NCI-H2107 (cell line): ENCODE data around the gene MAPK11.

Experiments used
- DNase-seq: peaks from one replicate; lab custom pipeline; 2025; lab: John Stamatoyannopoulos, UW

MAPK11 gene

DNA sequence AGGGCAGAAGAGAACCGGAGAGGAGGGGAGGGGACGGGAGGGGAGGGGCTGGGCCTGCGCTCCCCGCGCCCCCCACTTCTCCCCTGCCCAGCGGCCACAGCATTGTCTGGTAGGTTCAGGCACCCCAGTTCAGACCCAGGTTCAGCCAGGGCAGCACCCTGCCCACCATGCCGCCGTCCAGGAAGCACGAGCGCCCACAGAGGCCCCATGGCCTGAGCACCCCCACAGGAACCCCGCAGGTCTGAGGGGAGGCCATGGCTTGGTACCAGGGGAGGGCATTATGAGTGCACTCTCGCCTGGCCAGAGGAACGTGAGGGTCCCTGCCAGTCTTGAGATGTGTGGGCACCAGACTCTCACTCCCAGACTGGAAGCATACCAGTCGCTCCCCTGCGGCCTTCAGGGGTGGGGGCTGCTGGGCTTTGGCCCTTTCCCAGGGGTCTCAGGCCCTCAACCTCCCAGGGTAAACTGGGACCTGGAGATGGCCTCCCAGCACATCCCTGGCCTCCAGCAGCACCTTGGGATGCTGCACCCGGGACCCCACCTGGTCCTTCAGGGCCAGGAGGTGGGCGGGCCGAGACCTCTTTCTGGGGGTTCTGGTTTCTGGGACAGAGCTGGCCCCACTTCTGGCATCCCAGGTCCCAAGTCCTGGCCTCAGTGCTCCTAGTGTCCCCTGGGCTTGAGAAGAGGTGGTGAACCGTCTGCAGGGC lies 37.9 kb upstream of the MAPK11 start:
- no peak for DNase-seq

DNA sequence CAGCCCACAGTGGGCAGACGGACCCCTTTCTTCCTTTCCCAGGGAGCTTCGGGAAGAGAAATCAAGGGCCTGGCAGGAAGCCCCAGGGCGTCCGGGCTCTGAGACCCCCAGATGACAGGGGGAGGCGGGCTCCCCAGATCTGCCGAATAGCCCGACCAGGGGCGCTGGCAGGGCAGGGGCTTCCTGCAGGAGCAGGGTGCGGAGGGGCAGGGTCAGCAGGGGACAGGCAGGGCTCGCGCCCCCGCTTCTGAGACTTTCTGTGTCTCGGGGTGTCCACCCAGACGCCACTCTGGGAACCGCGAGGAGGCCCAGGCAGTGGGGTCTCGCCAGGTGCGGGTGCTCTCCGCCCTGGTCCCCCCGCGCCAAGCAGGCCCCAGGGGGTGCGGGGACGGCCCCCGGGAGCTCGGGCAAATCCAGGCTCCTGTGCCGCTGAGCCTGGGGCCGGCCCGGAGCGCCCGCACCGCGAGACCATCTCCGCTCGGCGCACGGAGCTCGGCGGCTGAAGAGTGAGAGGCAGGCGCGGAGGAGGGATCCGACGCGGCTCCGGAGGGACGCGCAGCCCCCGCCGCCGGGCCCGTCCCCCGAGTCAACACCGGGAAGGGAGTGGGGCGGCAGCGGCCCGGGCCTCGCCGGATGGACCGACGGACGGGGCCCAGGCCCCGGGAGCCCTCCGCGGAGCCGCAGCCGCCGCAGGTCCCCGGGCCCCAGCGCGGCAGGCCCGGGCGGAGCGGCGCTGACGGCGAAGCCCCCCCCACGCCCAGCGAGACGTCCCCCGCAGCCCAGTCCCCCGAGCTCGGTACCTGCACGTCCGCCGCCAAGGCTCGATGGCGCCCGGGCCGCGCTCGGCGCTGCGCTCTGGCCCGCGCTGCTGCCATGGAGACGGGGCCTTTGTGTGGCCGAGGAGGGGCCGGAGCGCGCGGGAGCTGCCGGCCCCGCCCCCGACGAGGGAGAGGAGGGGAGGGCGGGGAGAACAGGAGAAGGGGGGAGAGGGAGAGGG lies 36.9 kb upstream of the MAPK11 start, which contains the start of gene PLXNB2:
Gene PLXNB2 (minus strand): TSS at position 894 of the 997 bp plus-strand sequence. CDS start 17,062 bp downstream, outside the sequence.
- DNase-seq: peak; percentile 18

DNA sequence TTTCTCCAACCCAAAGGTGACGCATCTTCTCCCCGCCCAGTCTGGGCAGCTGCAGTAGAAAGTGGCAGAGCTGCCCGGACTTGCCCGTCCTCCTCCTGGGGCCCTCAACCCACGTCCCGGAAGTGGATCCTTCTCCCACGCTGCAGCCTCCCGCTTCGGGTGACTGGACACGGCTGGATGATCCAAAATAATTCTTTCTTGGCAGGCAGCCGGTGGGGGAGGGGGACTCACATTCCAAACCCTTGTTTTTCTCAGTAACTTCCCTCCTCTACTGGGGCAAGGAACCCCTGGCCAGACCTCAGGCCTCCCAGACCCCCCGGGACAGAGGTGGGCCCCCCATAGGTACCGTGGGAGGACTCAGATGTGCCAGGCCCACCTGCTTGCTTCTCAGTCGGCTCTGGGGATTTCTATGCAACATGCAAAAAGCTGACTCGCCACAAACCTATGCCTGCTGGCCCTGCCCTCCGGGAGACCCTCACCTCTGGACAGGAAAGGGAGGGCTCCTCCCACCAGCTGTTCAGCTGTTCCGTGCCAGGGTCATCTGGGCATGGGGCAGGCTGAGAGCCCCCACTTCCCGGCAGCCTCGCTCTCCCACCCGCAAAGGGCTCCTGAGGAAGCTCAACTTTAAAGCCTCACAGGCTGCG lies 35.9 kb upstream of the MAPK11 start:
- DNase-seq: peak; percentile 50

DNA sequence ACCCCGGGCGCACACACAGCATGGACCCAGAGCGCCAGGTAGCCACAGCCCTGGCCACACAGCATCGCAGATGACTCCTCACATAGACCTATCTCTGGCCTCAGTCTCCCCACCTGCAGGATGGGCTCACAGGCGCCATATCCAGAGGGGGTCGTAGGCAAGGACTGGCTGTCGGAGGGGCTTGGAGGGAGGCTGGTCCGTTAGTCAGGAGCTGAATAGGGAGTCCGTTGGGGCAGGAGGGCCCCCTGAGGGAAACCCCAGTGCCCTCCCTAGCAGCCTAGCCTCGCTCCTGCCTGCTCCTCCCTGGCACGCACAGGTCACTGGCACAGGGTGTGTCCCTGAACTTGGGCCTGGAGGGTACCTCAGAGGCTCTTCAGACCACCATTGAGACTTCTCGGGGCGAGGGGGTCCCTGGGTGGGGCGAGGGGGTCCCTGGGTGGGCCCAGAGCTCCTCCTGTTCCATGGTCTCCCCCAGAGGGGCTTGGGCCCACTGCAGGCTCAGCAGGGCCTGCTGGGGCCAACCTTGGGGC lies 35.3 kb upstream of the MAPK11 start:
- no peak for DNase-seq

GRCh38 chr22:50304528-50305392 lies 34.6 kb upstream of the MAPK11 start:
- no peak for DNase-seq

DNA sequence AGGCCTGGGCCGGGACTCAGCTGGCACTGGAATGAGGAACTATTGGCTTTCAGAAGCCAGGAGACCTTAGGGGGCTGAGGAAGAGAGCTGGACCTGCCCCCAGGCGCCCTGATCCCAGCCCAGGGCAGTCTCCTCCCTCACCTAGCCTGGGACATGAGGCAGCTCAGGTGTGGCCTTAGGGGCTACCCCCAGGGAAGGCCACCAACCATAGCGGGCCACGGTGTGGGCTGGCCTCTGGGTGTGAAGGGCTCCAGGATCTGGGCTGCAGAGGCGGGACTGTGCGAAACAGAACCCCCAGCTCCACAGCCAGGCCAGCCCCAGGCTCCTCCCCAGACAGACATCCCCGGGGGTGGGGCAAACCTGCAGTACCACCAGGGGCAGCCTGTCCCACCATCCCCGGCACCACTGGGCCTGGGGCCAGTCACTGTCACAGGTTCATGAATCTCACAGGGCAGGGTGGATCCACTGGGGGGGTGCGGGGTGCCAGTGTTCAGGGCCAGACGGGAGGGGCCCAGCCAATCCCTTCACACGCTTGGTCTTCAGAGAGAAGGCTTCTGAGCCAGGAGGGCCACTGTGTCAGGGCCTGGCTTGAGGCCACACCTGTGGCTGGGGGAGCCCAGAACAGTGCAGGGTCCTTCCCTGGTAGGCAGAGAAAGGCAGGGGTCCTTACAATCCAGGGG lies 33.8 kb upstream of the MAPK11 start:
- DNase-seq: no peak

DNA sequence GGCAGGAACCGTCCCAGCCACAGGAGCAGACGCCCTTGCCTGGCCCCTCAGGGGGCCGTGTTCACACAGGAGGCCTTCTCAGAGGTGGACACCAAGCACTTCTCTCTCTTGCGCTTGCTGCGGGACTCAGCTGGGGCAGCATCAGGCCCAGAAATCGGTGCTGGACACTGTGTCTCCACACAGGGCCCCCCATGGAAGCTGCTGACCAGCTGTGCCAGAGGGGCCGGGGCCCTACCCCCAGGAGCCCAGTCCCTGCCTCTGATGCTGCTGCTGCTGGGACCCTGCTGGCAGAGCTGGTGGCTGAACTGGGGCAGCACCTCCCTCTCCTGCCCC lies 33.3 kb upstream of the MAPK11 start:
- no peak for DNase-seq

DNA sequence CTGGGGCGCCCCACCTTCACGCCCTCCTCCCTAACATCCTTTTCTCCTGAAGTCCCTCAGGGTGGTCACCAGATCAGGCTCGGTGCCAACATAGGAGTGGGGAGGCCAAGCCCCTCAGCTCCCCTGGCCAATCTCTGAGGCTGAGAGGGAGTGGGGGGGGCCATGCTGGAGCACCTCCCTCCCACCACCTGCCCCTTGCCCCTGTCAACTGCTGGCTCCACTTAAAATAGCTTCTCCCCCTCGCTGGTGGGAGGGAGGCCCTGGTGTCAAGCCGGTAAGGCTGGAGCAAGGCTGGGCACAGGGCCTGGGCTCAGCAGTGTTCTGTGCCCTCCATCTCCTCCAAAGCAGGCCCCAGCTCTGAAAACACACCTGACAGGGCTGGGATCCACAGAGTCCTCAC lies 32.4 kb upstream of the MAPK11 start:
- no peak for DNase-seq

GRCh38 chr22:50302041-50302541 lies 31.9 kb upstream of the MAPK11 start:
- DNase-seq: no peak

DNA sequence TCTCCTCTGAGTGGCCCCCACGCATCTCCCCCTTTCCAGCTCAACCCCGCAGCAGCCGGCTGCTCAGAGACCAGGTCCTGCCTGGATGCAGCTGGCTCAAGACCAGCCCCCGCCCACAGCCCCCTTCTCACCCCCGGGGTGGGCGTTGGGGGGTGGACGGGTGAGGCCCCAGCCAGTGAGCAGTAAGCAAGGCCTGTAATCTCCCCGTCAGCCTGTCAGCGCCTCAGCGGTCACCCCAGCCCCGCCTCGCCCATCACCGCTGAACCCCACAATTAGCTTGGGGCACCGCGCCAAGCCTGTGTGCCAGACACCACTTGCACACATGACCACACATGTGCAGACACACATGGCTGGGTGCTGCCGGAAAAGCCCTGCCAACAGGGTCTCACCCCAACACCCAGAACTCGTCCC lies 31.4 kb upstream of the MAPK11 start:
- no peak for DNase-seq

GRCh38 chr22:50300620-50301257 lies 30.6 kb upstream of the MAPK11 start:
- no peak for DNase-seq

GRCh38 chr22:50299785-50300619 lies 29.8 kb upstream of the MAPK11 start:
- DNase-seq: no peak

DNA sequence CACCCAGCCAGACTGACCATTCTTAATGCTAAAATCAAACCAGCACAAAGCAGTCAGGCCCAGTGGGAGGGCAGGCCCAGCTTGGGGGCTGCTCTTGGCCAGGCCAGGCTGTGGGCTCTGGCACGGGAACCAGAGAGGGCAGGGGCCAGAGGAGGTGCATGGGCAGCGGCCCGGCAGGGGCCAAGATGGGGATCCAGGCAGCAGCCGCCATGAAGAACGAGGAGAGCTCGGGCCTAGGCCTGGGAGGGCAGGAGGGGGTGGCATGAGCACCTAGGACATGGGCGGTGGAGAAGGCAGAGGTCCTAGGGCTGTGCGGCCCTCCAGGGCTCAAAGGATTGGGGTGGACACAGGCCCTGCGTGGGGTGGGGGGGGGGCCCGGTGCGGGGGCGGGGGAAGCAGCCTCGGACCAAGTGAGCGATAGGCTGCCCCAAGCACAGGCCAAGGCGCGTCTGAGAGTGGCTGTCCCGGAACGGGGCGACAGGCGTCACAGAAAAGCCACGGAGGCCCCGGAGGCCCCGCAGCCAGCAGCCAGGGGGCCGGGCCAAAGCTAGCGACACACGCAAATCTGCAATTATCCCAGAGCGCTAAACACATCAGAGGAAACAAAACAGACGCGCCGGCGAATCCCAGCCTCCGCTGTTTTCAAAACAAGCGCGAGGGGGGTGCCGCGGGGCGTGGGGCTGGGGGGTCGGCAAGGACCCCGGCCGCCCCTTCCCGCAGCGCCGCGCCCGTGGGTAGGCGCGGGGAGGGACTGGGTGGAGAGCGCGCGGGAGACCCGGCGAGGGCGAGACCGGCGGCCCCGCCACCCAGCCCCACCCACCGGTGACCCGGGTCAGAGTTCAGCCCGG lies 29.0 kb upstream of the MAPK11 start:
- DNase-seq: no peak

DNA sequence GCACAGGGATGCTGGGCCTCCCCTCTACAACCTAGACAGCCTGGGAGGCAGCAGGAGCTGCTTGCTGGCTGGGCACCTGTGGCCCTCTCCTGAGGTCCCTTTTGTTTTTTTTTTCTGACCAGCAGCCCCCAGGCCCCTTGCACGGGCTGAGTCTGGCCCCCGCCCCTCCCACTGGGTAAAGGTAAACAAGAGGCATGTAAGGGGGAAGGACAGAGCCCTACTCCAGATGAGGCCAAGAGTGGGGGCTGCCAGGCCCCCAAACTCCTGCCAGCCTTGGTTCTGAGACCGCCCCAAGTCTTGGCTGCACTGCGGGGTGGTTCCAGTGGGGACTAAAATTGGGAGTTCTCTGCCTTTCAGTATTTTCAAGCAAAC lies 28.1 kb upstream of the MAPK11 start:
- no peak for DNase-seq

DNA sequence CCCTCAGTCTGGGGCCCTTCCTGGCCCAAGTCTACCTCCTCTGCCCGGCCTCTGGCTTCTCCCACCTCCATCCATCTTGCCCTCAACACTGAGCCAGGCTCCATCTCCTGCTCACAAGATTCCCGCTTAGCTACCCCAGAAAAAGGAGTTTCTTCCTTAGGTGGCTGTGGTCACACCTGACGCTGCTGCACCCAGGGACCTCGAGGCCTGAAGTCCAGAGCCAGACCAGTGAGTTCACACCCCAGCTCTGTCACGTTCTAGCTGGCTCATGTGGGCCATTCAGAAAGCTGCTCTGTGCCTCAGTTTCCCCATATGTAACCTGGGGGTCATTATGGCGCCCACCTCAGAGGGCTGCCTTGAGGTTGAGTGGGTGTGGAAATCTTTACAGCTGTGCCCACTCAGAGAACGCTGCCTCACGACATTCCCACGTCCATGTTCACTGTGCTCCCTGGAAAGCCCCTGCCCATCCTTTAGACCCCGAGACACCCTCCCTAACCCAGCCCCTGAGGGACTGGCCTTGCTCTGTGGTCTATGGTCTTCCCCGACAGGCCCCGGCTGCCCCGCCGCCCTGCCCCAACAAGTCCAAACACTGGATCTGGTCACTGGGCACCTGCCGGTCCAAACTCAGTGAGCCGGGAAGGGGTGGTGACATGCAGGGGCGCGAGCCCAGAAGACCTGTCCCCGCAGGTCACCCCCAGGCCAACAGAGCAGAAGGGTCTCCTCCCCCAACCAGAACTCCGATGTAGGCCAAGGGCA lies 27.5 kb upstream of the MAPK11 start:
- no peak for DNase-seq

- no peak for DNase-seq
Measured at GRCh38 chr22:50296658-50297490, 26.7 kb upstream of the MAPK11 start.

DNA sequence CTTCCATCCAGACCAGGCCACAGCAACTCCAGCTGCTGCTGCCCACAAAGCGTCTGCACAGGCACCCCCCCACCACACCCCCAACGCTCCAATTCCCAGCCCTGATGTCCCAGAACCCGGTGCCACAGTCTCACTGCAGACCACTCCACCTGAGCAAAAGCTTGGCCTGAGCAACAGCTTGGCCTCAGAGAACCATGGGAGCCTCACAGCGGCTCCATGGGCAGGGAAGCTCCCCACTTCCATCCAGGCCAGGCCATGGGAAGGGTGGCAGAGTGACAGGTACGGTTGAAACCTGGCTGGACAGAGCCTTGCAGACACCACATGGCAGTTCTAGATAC lies 24.1 kb upstream of the MAPK11 start:
- DNase-seq: no peak
